RWPE2 (cell line): Measurements from ENCODE around the gene OR10G2.
"Not testable (repeated sequence)": the region's sequence is repeated elsewhere in the genome, so short reads cannot be mapped to it uniquely, and the experiment has no call there.

Experiments used
- ATAC-seq: fragments of 200-7000 bp; cut with Tn5 transposase; 3 replicates; pipeline ENCODE4 v1.9.1; 2021; ENCODE audit warnings: low read depth
- DNase-seq: peaks from one replicate; pipeline ENCODE4 v3.0.0-alpha.2; 2020; ENCODE audit warnings: low spot score
- H3K27ac ChIP-seq: fragments of 450-650 bp; 2 replicates; pipeline ENCODE4 v1.5.1; 2017; ENCODE audit warnings: mild to moderate bottlenecking; ENCODE audit not compliant: poor library complexity, severe bottlenecking
- H3K27me3 ChIP-seq: fragments of 250-450 bp; sonication (Bioruptor Pico); 2 replicates; pipeline ENCODE4 v1.5.1; 2021; ENCODE audit warnings: mild to moderate bottlenecking, moderate library complexity; ENCODE audit not compliant: insufficient read depth, poor library complexity, severe bottlenecking
- H3K36me3 ChIP-seq: fragments of 250-450 bp; sonication (Bioruptor Pico); 2 replicates; pipeline ENCODE4 v1.5.1; 2020; ENCODE audit warnings: low read depth, mild to moderate bottlenecking, moderate library complexity
- H3K4me1 ChIP-seq: fragments of 250-450 bp; sonication (Bioruptor Pico); 2 replicates; pipeline ENCODE4 v1.5.1; 2021; ENCODE audit warnings: mild to moderate bottlenecking, moderate library complexity; ENCODE audit not compliant: insufficient read depth, poor library complexity, severe bottlenecking
- H3K4me3 ChIP-seq: fragments of 250-450 bp; sonication (Bioruptor Pico); 2 replicates; pipeline ENCODE4 v1.5.1; 2021; ENCODE audit warnings: mild to moderate bottlenecking, moderate library complexity; ENCODE audit not compliant: severe bottlenecking
- H3K9me3 ChIP-seq: fragments of 250-450 bp; sonication (Bioruptor Pico); 2 replicates; pipeline ENCODE4 v1.5.1; 2021; ENCODE audit warnings: mild to moderate bottlenecking, moderate library complexity; ENCODE audit not compliant: severe bottlenecking
- CTCF ChIP-seq: fragments of 450-650 bp; IDR thresholded peaks from one replicate; pipeline ENCODE4 v1.5.1; 2017; ENCODE audit warnings: mild to moderate bottlenecking, moderate library complexity; ENCODE audit not compliant: poor library complexity, severe bottlenecking

The OR10G2 gene

DNA sequence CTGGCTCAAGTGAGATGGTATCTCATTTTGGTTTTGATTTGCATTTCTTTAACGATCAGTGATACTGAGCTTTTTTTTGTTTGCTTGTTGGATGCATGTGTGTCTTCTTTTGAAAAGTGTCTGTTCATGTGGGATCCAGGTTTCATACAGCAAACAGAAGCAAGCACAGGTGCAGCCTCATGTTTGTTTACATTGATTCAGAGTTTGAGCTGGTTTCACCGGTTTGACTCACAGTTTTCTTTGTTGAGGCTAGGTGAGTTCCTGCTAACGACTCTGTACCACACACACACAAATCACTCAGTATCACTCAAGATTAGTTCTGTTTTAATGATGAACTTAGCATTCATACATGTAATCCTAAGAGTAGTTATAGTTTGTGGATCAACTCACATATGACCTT lies 3.7 kb downstream of the OR10G2 start:
- H3K4me3 ChIP-seq, result no peak overlapping the region
- ATAC-seq (no peak), DNase-seq (no peak)
- no peaks in the 10 kb centered on the region; the same call in 1 of the 2 replicates for H3K36me3 ChIP-seq
- H3K27me3 ChIP-seq, result peaks cover 26% of the 10 kb centered on the region
- no peaks in the 10 kb centered on the region for H3K4me1 ChIP-seq
- TF ChIP-seq CTCF, result no peak
- H3K9me3 ChIP-seq, result no peaks in the 10 kb centered on the region
- H3K27ac ChIP-seq, result no peak overlapping the region

DNA sequence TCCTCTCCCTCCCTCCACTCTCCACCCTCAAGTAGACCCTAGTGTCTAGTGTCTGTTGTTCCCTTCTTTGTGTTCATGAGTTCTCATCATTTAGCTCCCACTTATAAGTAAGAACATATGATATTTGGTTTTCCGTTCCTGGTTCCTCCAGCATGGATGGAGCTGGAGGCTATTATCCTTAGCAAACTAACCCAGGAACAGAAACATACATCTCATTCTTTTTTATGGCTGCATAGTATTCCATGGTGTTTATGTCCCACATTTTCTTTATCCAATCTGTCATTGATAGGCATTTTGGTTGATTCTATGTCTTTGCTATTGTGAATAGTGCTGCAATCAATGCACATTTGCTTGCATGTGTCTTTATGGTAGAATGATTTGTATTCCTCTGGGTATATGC lies 4.2 kb downstream of the OR10G2 start:
- H3K9me3 ChIP-seq, ATAC-seq, H3K27ac ChIP-seq, H3K4me3 ChIP-seq, DNase-seq, H3K4me1 ChIP-seq, H3K36me3 ChIP-seq: not testable (repeated sequence)
- peaks cover 23% of the 10 kb centered on the region for H3K27me3 ChIP-seq

DNA sequence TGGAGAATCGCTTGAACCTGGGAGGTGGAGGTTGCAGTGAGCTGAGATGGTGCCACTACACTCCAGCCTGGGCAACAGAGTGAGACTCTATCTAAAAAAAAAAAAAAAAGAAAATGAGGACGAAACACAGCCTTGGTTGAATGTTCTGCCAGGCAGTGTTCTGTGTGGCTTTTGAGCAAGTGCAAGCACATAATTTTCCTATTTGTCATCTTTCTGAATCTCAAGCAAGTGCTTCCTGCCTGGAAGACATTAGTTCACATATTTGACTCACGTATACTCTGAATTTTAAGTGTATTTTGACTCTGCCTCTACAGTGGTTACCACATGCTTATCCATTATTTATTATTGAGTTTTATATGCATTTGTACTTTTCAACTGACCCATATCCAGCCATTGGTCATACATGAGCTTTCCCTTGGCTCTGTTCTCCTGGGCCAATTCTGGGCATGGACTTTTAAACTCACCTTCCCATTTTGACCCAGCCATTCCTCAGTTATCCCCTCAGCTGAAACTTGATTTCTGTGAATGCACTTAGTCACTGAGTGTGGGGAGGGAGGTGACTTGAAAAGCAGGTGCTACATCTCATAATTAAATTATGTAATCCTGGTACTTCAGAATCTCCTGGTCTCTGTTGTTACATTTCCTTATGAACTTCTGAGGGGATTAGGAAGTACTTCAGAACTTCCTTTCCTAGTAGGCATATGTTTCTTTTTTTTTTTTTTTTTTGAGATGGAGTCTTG lies 8.1 kb downstream of the OR10G2 start:
- ATAC-seq (peak; percentile 53; the same call in 2 of the 3 replicates), DNase-seq (no peak)
- Histone ChIP-seq H3K36me3 (no peaks in the 10 kb centered on the region), H3K4me3 (no peak overlapping the region), H3K9me3 (no peaks in the 10 kb centered on the region), H3K27ac (no peak overlapping the region), H3K4me1 (no peaks in the 10 kb centered on the region), H3K27me3 (peaks cover 7% of the 10 kb centered on the region)
- TF ChIP-seq CTCF, result no peak

DNA sequence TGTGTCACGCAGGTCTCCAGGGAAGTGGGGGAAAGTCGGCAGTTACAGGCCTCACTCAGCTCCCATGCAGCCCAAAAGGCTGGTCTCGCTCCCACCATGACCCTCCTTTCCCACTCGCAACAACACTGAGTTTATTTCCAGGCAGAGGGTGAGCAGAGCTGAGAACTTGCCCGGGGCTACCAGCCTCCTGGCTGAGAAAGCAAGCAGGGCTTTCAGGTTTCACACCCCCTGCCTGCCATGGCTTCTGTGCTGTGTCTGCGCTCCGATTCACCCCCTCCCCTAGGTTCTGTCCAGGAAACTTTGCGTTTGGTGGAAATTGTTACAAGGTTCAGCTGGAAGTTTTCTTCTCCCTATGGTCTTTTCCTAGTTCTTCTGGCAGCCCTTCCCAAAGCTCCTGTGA lies 17.1 kb downstream of the OR10G2 start:
- DNase-seq, result no peak
- H3K9me3 ChIP-seq, result no peaks in the 10 kb centered on the region
- H3K4me1 ChIP-seq, result no peaks in the 10 kb centered on the region
- ATAC-seq, result no peak
- H3K36me3 ChIP-seq, result no peaks in the 10 kb centered on the region
- H3K27me3 ChIP-seq, result peaks cover 5% of the 10 kb centered on the region
- no peak overlapping the region for H3K4me3 ChIP-seq
- TF ChIP-seq CTCF, result no peak
- H3K27ac ChIP-seq, result no peak overlapping the region

- Histone ChIP-seq H3K27me3 (peaks cover 3% of the 10 kb centered on the region), H3K9me3 (no peaks in the 10 kb centered on the region), H3K4me1 (no peaks in the 10 kb centered on the region), H3K27ac (no peak overlapping the region), H3K36me3 (no peaks in the 10 kb centered on the region), H3K4me3 (no peak overlapping the region)
- no peak for DNase-seq
- no peak for TF ChIP-seq CTCF
- ATAC-seq, result no peak
Measured at GRCh38 chr14:21614240-21614639, 20.5 kb downstream of the OR10G2 start.
